ENCODE measurements around the gene YIPF2. TPM values are rescaled to one million over a fixed set of nuclear protein-coding genes. Genes with fewer than 3 reads are reported as not detected.
A peak's percentile ranks its signal among the peaks of the same experiment; 100 is the strongest.

Gene YIPF2
- 112 and 128 TPM in 2 replicates for total RNA-seq

GRCh38 chr19:10928563-10929401 lies at the start of gene YIPF2, which contains the start of gene TIMM29:
Gene YIPF2 (minus strand): TSS chr19:10928639. CDS start chr19:10928410, 229 bp downstream.
Gene TIMM29 (plus strand): TSS chr19:10928811. CDS start chr19:10928823, 12 bp downstream.
- TF ChIP-seq CTCF (IDR thresholded peaks at IDR 0.05; ENCODE audit: insufficient read depth, low read depth, low read length): no peak
- DNase-seq (ENCODE audit: low read depth): peak; percentile 99
- peak within 1 kb of the TSS; percentile 91 for H3K4me3 ChIP-seq (ENCODE audit: low read depth, low read length)

GRCh38 chr19:10977742-10978092 lies 49.3 kb upstream of the YIPF2 start:
- no peak for TF ChIP-seq CTCF (IDR thresholded peaks at IDR 0.05; ENCODE audit: insufficient read depth, low read depth, low read length)
- DNase-seq (ENCODE audit: low read depth): no peak
- H3K4me3 ChIP-seq (ENCODE audit: low read depth, low read length): no peak overlapping the region

- no peak for DNase-seq (ENCODE audit: low read depth)
- H3K4me3 ChIP-seq (ENCODE audit: low read depth, low read length): no peak overlapping the region
- no peak for TF ChIP-seq CTCF (IDR thresholded peaks at IDR 0.05; ENCODE audit: insufficient read depth, low read depth, low read length)
These were observed 47.9 kb upstream of the YIPF2 start for GRCh38 chr19:10976131-10976892.

GRCh38 chr19:10975374-10976130 lies 47.1 kb upstream of the YIPF2 start:
- no peak overlapping the region for H3K4me3 ChIP-seq (ENCODE audit: low read depth, low read length)
- DNase-seq (ENCODE audit: low read depth): peak; percentile 84
- no peak for TF ChIP-seq CTCF (IDR thresholded peaks at IDR 0.05; ENCODE audit: insufficient read depth, low read depth, low read length)

GRCh38 chr19:10971107-10971726 lies 42.8 kb upstream of the YIPF2 start:
- no peak overlapping the region for H3K4me3 ChIP-seq (ENCODE audit: low read depth, low read length)
- TF ChIP-seq CTCF (IDR thresholded peaks at IDR 0.05; ENCODE audit: insufficient read depth, low read depth, low read length): no peak
- no peak for DNase-seq (ENCODE audit: low read depth)

GRCh38 chr19:10968527-10969135 lies 40.2 kb upstream of the YIPF2 start:
- no peak for TF ChIP-seq CTCF (IDR thresholded peaks at IDR 0.05; ENCODE audit: insufficient read depth, low read depth, low read length)
- H3K4me3 ChIP-seq (ENCODE audit: low read depth, low read length): no peak overlapping the region
- no peak for DNase-seq (ENCODE audit: low read depth)

All from fibroblast of villous mesenchyme (primary cell).